Stomach (tissue), 9 donors: ENCODE results near the gene ITSN2. TPM values are rescaled to one million over a fixed set of nuclear protein-coding genes. Genes with fewer than 3 reads are reported as not detected.

Source experiments
- DNase-seq, 2 donors: peaks; one replicate each; pipeline versions ENCODE4 v3.0.0 to v3.0.0-alpha.2; 2013 to 2019
- H3K27ac ChIP-seq, 5 donors: fragments of 200-600 bp in 4 of 5; sonication (generic) in 4 of 5; one replicate each; pipeline ENCODE4 v1.5.1; 2013 to 2019; ENCODE audit warnings: mild to moderate bottlenecking in 1 of 5, moderate library complexity in 1 of 5
- H3K27me3 ChIP-seq, 3 donors: fragments of 200-600 bp; sonication (generic); one replicate each; pipeline ENCODE4 v1.5.1; 2017 to 2019; ENCODE audit warnings: mixed run types in 1 of 3
- H3K36me3 ChIP-seq, 4 donors: fragments of 200-600 bp; sonication (generic); 1 replicate in 3 of 4; 2 replicates in 1 of 4; pipeline ENCODE4 v1.5.1; 2016 to 2019
- H3K4me1 ChIP-seq, 4 donors: fragments of 200-600 bp; sonication (generic); one replicate each; pipeline ENCODE4 v1.5.1; 2016 to 2019
- H3K4me3 ChIP-seq, 4 donors: fragments of 200-600 bp; sonication (generic) in 3 of 4; one replicate each; pipeline ENCODE4 v1.5.1; 2016 to 2019; ENCODE audit warnings: mild to moderate bottlenecking in 1 of 4
- H3K9me3 ChIP-seq, 4 donors: fragments of 200-600 bp; sonication (generic); one replicate each; pipeline ENCODE4 v1.5.1; 2016 to 2019
- EP300 ChIP-seq: sonication (generic); formaldehyde crosslinking; IDR thresholded peaks from one replicate; pipeline ENCODE4 v1.6.1; 2017; ENCODE audit warnings: antibody characterized with exemption
- POLR2A ChIP-seq, 4 donors: fragments of 450-650 bp; IDR thresholded peaks; one replicate each; pipeline ENCODE4 v1.6.1; 2016; ENCODE audit warnings: antibody characterized with exemption in 4 of 4, control low read depth in 2 of 4, mild to moderate bottlenecking in 1 of 4, moderate library complexity in 1 of 4
- POLR2AphosphoS5 ChIP-seq, 3 donors: sonication (generic); formaldehyde crosslinking; IDR thresholded peaks; one replicate each; pipeline ENCODE4 v1.6.1; 2016; ENCODE audit warnings: antibody characterized with exemption in 3 of 3
- WGBS, 5 donors: extraction: QIAGEN DNeasy Blood & Tissue Kit in 3 of 5; methylation state at CpG; one replicate each; pipeline versions ENCODE4 v1.1.5 to v1.1.7; 2013 to 2018; 5-methylcytosine and 5-hydroxymethylcytosine counted together
- intact Hi-C: fragments of 100-400 bp; cut with DNase I; formaldehyde crosslinking; loops from one replicate; pipeline ENCODE4 v1.15.1; 2023; ENCODE audit warnings: low total_unique reads
- polyA plus RNA-seq, 3 donors: library from polyadenylated mRNA; stranded (reverse); fragments of 200-250 nt; gene quantifications; one replicate each; pipeline ENCODE4 v1.2.3, GENCODE V29; 2013
- total RNA-seq, 5 donors: library from RNA; depleted of rRNA; stranded (reverse); fragments of >200 nt; gene quantifications; one replicate each; pipeline versions ENCODE4 v1.1.0 to v1.2.3, GENCODE V29; 2014 to 2016
- TF ChIP-seq, protein P1 (sequence below), 7 experiments: fragments of 450-650 bp in 4 of 7; fragments of 200-600 bp in 3 of 7; sonication (generic) in 3 of 7; IDR thresholded peaks; one replicate each; pipeline ENCODE4 v1.5.1; 2016 to 2019; ENCODE audit warnings: antibody characterized with exemption in 7 of 7, control low read depth in 2 of 7, mild to moderate bottlenecking in 1 of 7
- donor health status: healthy with polysubstance abuse.
- donor health status: Bipolar disorder and iron deficiency.
- donor health status: healthy.

Gene ITSN2
- total and polyA plus RNA-seq, 8 donors, result 14.6 to 216 (median 44.9) TPM

DNA sequence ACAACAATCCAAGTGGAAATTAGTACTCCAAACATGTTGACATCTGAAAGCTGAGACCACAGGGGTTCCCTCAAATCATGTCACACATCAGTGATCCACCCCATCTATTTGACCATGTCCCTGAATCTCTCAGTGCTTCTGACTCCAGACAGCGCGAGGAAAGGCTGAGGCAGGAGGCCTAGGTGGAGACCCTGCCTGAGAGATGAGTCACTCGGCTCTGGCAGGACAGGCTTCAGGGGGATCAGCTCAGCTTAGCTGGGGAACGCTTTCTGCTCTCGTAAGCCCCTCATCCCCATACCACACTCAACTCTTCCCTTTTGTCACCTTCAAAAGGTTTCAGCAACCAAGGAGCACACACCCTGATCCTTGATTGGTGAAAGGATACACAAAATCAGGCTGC is 191.3 kb downstream of the ITSN2 start:
- TF ChIP-seq, protein P1, sequence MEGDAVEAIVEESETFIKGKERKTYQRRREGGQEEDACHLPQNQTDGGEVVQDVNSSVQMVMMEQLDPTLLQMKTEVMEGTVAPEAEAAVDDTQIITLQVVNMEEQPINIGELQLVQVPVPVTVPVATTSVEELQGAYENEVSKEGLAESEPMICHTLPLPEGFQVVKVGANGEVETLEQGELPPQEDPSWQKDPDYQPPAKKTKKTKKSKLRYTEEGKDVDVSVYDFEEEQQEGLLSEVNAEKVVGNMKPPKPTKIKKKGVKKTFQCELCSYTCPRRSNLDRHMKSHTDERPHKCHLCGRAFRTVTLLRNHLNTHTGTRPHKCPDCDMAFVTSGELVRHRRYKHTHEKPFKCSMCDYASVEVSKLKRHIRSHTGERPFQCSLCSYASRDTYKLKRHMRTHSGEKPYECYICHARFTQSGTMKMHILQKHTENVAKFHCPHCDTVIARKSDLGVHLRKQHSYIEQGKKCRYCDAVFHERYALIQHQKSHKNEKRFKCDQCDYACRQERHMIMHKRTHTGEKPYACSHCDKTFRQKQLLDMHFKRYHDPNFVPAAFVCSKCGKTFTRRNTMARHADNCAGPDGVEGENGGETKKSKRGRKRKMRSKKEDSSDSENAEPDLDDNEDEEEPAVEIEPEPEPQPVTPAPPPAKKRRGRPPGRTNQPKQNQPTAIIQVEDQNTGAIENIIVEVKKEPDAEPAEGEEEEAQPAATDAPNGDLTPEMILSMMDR (IDR thresholded peaks at IDR 0.05), result no peak
- no peak for TF ChIP-seq EP300
- no peak for TF ChIP-seq POLR2AphosphoS5 (IDR thresholded peaks at IDR 0.05)
- TF ChIP-seq POLR2A (IDR thresholded peaks at IDR 0.05), result no peak
- Histone ChIP-seq H3K4me3 (no peak overlapping the region), H3K27me3 (no peaks in the 10 kb centered on the region), H3K36me3 (no peaks in the 10 kb centered on the region), H3K9me3 (peaks cover 0 to 5% (median 0%) of the 10 kb centered on the region in 4 donors), H3K27ac (no peak overlapping the region), H3K4me1 (no peaks in the 10 kb centered on the region)
- DNase-seq, result no peak
- intact Hi-C loops, result no loop called here
- 94 to 100% (median 96%) methylated on average over 1 to 5 of the region's 5 CpGs for WGBS, 5 donors

DNA sequence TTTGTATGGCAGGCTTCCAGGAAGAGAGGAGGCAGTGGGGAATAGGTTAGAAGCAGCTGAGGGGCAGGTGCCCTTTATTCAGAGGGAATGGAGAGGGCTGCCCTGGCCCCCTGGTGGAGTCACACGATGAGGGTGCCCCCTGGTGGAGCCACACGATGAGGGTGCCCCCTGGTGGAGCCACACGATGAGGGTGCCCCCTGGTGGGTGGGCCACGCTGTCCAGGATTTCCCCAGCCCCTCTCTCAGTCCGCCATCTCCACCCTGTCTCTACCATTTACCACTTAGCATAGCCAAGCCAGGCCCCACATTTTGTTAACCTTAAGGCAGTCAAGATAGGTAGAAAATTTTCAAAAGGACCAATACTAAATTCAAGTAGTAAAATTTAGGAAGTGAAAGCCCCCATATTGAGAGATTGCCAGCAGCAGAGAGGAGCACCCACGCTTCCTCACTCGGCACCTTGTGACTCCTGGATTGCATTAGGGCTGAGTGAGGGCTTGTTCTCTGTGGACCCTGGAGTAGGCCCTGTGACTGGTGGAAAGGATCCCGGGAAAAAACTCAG is 195.8 kb downstream of the ITSN2 start:
- DNase-seq, result peak; percentile 30 to 45
- Histone ChIP-seq H3K36me3 (peaks cover 0 to 13% (median 10%) of the 10 kb centered on the region in 4 donors), H3K27ac (no peak overlapping the region), H3K9me3 (no peaks in the 10 kb centered on the region), H3K4me3 (no peak overlapping the region), H3K27me3 (no peaks in the 10 kb centered on the region), H3K4me1 (no peaks in the 10 kb centered on the region)
- no peak for TF ChIP-seq POLR2AphosphoS5 (IDR thresholded peaks at IDR 0.05)
- TF ChIP-seq, protein P1 (IDR thresholded peaks at IDR 0.05), result peak in 5 of 7 experiments; percentile 44 to 88 (median 57)
- intact Hi-C loops, result no loop called here
- 45 to 78% (median 55%) methylated on average over 5 to 8 of the region's 8 CpGs for WGBS, 5 donors

DNA sequence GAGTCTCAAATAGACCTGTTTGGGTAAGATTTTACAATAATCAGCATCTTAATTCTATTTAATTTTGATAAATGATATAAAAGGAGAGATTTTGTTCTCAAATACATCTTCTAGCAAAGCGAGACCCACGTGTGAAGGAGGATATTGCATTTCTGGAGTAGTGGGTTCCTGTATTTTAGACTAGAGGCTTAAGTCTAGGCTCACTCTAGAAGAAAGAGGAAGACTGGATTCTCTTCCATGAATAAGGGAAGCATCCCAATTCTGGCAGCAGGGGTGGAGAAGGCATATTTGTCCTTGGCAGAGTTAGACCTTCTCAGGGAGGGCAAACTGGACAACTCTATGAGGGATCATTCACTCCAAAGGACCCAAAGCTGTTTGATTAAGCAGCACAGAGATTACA is 196.7 kb downstream of the ITSN2 start:
- Histone ChIP-seq H3K9me3 (no peaks in the 10 kb centered on the region), H3K4me3 (no peak overlapping the region), H3K27me3 (no peaks in the 10 kb centered on the region), H3K27ac (no peak overlapping the region), H3K4me1 (no peaks in the 10 kb centered on the region), H3K36me3 (peaks cover 0 to 17% (median 12%) of the 10 kb centered on the region in 4 donors)
- 78 to 89% (median 81%) methylated on average over 2 of the region's 2 CpGs for WGBS, 5 donors
- DNase-seq, result no peak
- intact Hi-C loops, result no loop called here
- TF ChIP-seq, protein P1 (IDR thresholded peaks at IDR 0.05), result no peak
- no peak for TF ChIP-seq POLR2AphosphoS5 (IDR thresholded peaks at IDR 0.05)
- no peak for TF ChIP-seq POLR2A (IDR thresholded peaks at IDR 0.05)
- no peak for TF ChIP-seq EP300

DNA sequence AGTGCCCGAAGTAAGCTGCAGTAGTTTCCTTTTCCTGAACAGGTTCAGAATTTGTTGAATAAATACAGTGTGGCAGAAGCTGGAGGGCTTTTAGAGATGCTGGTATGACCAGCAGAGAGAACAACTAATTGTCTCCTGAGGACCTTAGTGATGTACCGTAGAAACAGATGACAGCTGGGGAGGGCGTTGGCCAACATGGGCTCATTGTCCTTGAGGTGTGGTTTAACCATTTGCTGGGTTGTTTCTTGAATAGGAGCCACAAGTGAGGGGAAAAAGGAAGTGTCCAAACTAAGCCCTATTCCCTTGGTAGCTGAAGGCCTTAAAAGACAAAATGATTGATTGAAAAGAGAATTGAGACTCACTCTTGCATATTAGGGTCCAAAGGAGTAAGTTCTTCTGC is 197.2 kb downstream of the ITSN2 start:
- Histone ChIP-seq H3K4me1 (no peaks in the 10 kb centered on the region), H3K36me3 (peaks cover 0 to 17% (median 12%) of the 10 kb centered on the region in 4 donors), H3K27ac (no peak overlapping the region), H3K9me3 (no peaks in the 10 kb centered on the region), H3K4me3 (no peak overlapping the region), H3K27me3 (no peaks in the 10 kb centered on the region)
- 50 to 77% (median 65%) methylated on average over 2 to 3 of the region's 3 CpGs for WGBS, 5 donors
- no peak for DNase-seq
- intact Hi-C loops, result no loop called here
- no peak for TF ChIP-seq POLR2A (IDR thresholded peaks at IDR 0.05)
- TF ChIP-seq POLR2AphosphoS5 (IDR thresholded peaks at IDR 0.05), result no peak
- TF ChIP-seq EP300, result no peak
- TF ChIP-seq, protein P1 (IDR thresholded peaks at IDR 0.05), result no peak
